Measurements from ENCODE around the gene ADRA2C.

The ADRA2C gene

GRCh38 chr4:3786196-3786869, 20.1 kb downstream of the ADRA2C start:
- peak; percentile 67 for TF ChIP-seq NFIC (IDR thresholded peaks at IDR 0.05)
- no peak for TF ChIP-seq YY1 (IDR thresholded peaks at IDR 0.05; ENCODE audit: low read depth)
- peak; percentile 51 for TF ChIP-seq MAX (IDR thresholded peaks at IDR 0.05)
- no peak for TF ChIP-seq USF1 (IDR thresholded peaks at IDR 0.05)
- no peak for TF ChIP-seq CEBPB (IDR thresholded peaks at IDR 0.05)
- no peak for TF ChIP-seq CREB1 (IDR thresholded peaks at IDR 0.05; ENCODE audit: low read depth)
- TF ChIP-seq EP300 (IDR thresholded peaks at IDR 0.05; ENCODE audit: borderline replicate concordance): peak; percentile 40
- peak; percentile 54; the same call in 1 of the 2 replicates for TF ChIP-seq RAD21 (IDR thresholded peaks at IDR 0.05; ENCODE audit: low read depth)
- TF ChIP-seq FOXM1 (IDR thresholded peaks at IDR 0.05; ENCODE audit: borderline replicate concordance, low read depth): no peak
- no peak for TF ChIP-seq EGR1 (IDR thresholded peaks at IDR 0.05)
- TF ChIP-seq TAF1 (IDR thresholded peaks at IDR 0.05; ENCODE audit: low read depth): no peak
- TF ChIP-seq TEAD4 (IDR thresholded peaks at IDR 0.05): no peak
- TF ChIP-seq ZBTB7A (IDR thresholded peaks at IDR 0.05; ENCODE audit: low read depth): 0 out of 2 replicates have a peak, but pooled peaks have one; percentile 54
- no peak for TF ChIP-seq REST (IDR thresholded peaks at IDR 0.05; ENCODE audit: low read depth)
- no peak for TF ChIP-seq TCF12 (IDR thresholded peaks at IDR 0.05; ENCODE audit: low read depth)

GRCh38 chr4:3787489-3788365, 21.5 kb downstream of the ADRA2C start:
- TF ChIP-seq TEAD4 (IDR thresholded peaks at IDR 0.05) (no peak), CREB1 (IDR thresholded peaks at IDR 0.05; ENCODE audit: low read depth) (no peak), USF1 (IDR thresholded peaks at IDR 0.05) (no peak), FOXM1 (IDR thresholded peaks at IDR 0.05; ENCODE audit: borderline replicate concordance, low read depth) (no peak), RAD21 (IDR thresholded peaks at IDR 0.05; ENCODE audit: low read depth) (no peak), EGR1 (IDR thresholded peaks at IDR 0.05) (no peak), NFIC (IDR thresholded peaks at IDR 0.05) (no peak), TAF1 (IDR thresholded peaks at IDR 0.05; ENCODE audit: low read depth) (no peak), REST (IDR thresholded peaks at IDR 0.05; ENCODE audit: low read depth) (no peak), YY1 (IDR thresholded peaks at IDR 0.05; ENCODE audit: low read depth) (no peak), ZBTB7A (IDR thresholded peaks at IDR 0.05; ENCODE audit: low read depth) (no peak), CEBPB (IDR thresholded peaks at IDR 0.05) (no peak), TCF12 (IDR thresholded peaks at IDR 0.05; ENCODE audit: low read depth) (no peak)

- TF ChIP-seq FOXM1 (IDR thresholded peaks at IDR 0.05; ENCODE audit: borderline replicate concordance, low read depth) (no peak), RAD21 (IDR thresholded peaks at IDR 0.05; ENCODE audit: low read depth) (no peak), USF1 (IDR thresholded peaks at IDR 0.05) (no peak), EP300 (IDR thresholded peaks at IDR 0.05; ENCODE audit: borderline replicate concordance) (no peak), CEBPB (IDR thresholded peaks at IDR 0.05) (no peak)
Measured at GRCh38 chr4:3788366-3788660, 22.1 kb downstream of the ADRA2C start.

GRCh38 chr4:3789587-3789986, 23.4 kb downstream of the ADRA2C start:
- TF ChIP-seq CEBPB (IDR thresholded peaks at IDR 0.05) (no peak), USF1 (IDR thresholded peaks at IDR 0.05) (no peak), RAD21 (IDR thresholded peaks at IDR 0.05; ENCODE audit: low read depth) (no peak), TAF1 (IDR thresholded peaks at IDR 0.05; ENCODE audit: low read depth) (no peak), CREB1 (IDR thresholded peaks at IDR 0.05; ENCODE audit: low read depth) (no peak), YY1 (IDR thresholded peaks at IDR 0.05; ENCODE audit: low read depth) (no peak), MAX (IDR thresholded peaks at IDR 0.05) (no peak), FOXM1 (IDR thresholded peaks at IDR 0.05; ENCODE audit: borderline replicate concordance, low read depth) (no peak)
